PC-9 (cell line): ENCODE measurements around the gene ZNF772. TPM values are rescaled to one million over a fixed set of nuclear protein-coding genes. Genes with fewer than 3 reads are reported as not detected.
A peak's percentile ranks its signal among the peaks of the same experiment; 100 is the strongest.

ENCODE experiments used
- BruUV-seq: library from RNA; stranded (reverse); fragments of 400-500 nt; replicated peaks from 2 replicates; lab custom pipeline; 2021; lab: Mats Ljungman, UMichigan
- CTCF ChIA-PET: fragments of 300-600 bp; sonication (Branson Sonifier 250); formaldehyde crosslinking; loops from one replicate; lab custom pipeline; 2022; ENCODE audit warnings: antibody characterized with exemption; lab: Charles Lee
- POLR2A ChIA-PET: fragments of 300-600 bp; sonication (Branson Sonifier 250); formaldehyde crosslinking; loops from one replicate; lab custom pipeline; 2022; ENCODE audit warnings: antibody characterized with exemption; ENCODE audit not compliant: unreplicated experiment; lab: Charles Lee
- DNase-seq, 2 experiments: peaks; one replicate each; pipeline versions ENCODE4 v3.0.0 to v3.0.0-alpha.2; 2015 to 2022; ENCODE audit warnings: mixed read lengths in 1 of 2
- H2AFZ ChIP-seq: fragments of 200-600 bp; sonication (generic); 2 replicates; pipeline ENCODE4 v1.8.1; 2017; ENCODE audit warnings: antibody characterized with exemption
- H3F3A ChIP-seq: fragments of 200-600 bp; sonication (generic); 2 replicates; pipeline ENCODE4 v1.8.1; 2017; ENCODE audit warnings: antibody characterized with exemption, mild to moderate bottlenecking, low read depth; ENCODE audit not compliant: insufficient read depth
- H3K27ac ChIP-seq: fragments of 200-600 bp; sonication (generic); 2 replicates; pipeline ENCODE4 v1.6.1; 2016; ENCODE audit warnings: mixed run types
- H3K27me3 ChIP-seq: fragments of 200-600 bp; sonication (generic); 2 replicates; pipeline ENCODE4 v1.6.1; 2016; ENCODE audit warnings: low read depth, mixed run types; ENCODE audit not compliant: insufficient read depth
- H3K36me3 ChIP-seq: fragments of 200-600 bp; sonication (generic); 2 replicates; pipeline ENCODE4 v1.6.1; 2016; ENCODE audit warnings: low read depth, mixed run types
- H3K4me1 ChIP-seq: fragments of 200-600 bp; sonication (generic); replicated peaks from 2 replicates; pipeline ENCODE4 v1.6.1; 2016; ENCODE audit warnings: mixed run types; ENCODE audit not compliant: insufficient read depth
- H3K4me2 ChIP-seq: fragments of 200-600 bp; sonication (generic); 2 replicates; pipeline ENCODE4 v1.6.1; 2017; ENCODE audit warnings: mixed run types
- H3K4me3 ChIP-seq: fragments of 200-600 bp; sonication (generic); 2 replicates; pipeline ENCODE4 v1.6.1; 2016; ENCODE audit warnings: mixed run types
- H3K79me2 ChIP-seq: fragments of 200-600 bp; sonication (generic); 2 replicates; pipeline ENCODE4 v1.6.1; 2017; ENCODE audit warnings: low read depth, mixed run types
- H3K9me2 ChIP-seq: fragments of 200-600 bp; sonication (generic); 2 replicates; pipeline ENCODE4 v1.8.1; 2017; ENCODE audit warnings: mild to moderate bottlenecking; ENCODE audit not compliant: insufficient read depth
- H3K9me3 ChIP-seq: fragments of 200-600 bp; sonication (generic); 2 replicates; pipeline ENCODE4 v1.8.1; 2016; ENCODE audit warnings: low read depth; ENCODE audit not compliant: insufficient read depth
- H4K20me1 ChIP-seq: fragments of 200-600 bp; sonication (generic); 2 replicates; pipeline ENCODE4 v1.8.1; 2017; ENCODE audit not compliant: insufficient read depth
- EZH2 ChIP-seq: fragments of 200-600 bp; sonication (generic); IDR thresholded peaks from 2 replicates; pipeline ENCODE4 v1.8.0; 2017; ENCODE audit warnings: antibody characterized with exemption, low read depth
- intact Hi-C: fragments of 100-400 bp; cut with micrococcal nuclease; formaldehyde crosslinking; loops from one replicate; pipeline ENCODE4 v1.10.0; 2022; ENCODE audit not compliant: unreplicated experiment
- total RNA-seq: library from RNA; stranded (reverse); gene quantifications from 2 replicates; pipeline ENCODE4 v1.2.3, GENCODE V29; 2021
- TF ChIP-seq, protein P1 (sequence below): fragments of 200-600 bp; sonication (generic); conservative IDR thresholded peaks from 2 replicates; pipeline ENCODE4 v1.6.1; 2017; ENCODE audit warnings: mixed run types, antibody characterized with exemption, mild to moderate bottlenecking, moderate library complexity

Gene ZNF772
- total RNA-seq, 1 experiment from 2014 or later = 9.1 TPM

GRCh38 chr19:57466489-57466888 is 10.9 kb downstream of the ZNF772 start:
- no peaks in the 10 kb centered on the region for H3K9me2 ChIP-seq
- CTCF ChIA-PET = no interaction called here
- H3K4me2 ChIP-seq = no peak overlapping the region
- H3K79me2 ChIP-seq = no peaks in the 10 kb centered on the region
- H3K4me3 ChIP-seq = no peak overlapping the region
- no peak for DNase-seq
- H3K36me3 ChIP-seq = peaks cover 12% of the 10 kb centered on the region; the same call in 1 of the 2 replicates
- H2AFZ ChIP-seq = no peak overlapping the region
- peaks cover 40% of the 10 kb centered on the region for H3K9me3 ChIP-seq
- H3K4me1 ChIP-seq = no peaks in the 10 kb centered on the region
- no peaks in the 10 kb centered on the region for H3F3A ChIP-seq
- no peaks in the 10 kb centered on the region for H3K27me3 ChIP-seq
- POLR2A ChIA-PET = no interaction called here
- no peak overlapping the region for H3K27ac ChIP-seq
- TF ChIP-seq, protein P1, sequence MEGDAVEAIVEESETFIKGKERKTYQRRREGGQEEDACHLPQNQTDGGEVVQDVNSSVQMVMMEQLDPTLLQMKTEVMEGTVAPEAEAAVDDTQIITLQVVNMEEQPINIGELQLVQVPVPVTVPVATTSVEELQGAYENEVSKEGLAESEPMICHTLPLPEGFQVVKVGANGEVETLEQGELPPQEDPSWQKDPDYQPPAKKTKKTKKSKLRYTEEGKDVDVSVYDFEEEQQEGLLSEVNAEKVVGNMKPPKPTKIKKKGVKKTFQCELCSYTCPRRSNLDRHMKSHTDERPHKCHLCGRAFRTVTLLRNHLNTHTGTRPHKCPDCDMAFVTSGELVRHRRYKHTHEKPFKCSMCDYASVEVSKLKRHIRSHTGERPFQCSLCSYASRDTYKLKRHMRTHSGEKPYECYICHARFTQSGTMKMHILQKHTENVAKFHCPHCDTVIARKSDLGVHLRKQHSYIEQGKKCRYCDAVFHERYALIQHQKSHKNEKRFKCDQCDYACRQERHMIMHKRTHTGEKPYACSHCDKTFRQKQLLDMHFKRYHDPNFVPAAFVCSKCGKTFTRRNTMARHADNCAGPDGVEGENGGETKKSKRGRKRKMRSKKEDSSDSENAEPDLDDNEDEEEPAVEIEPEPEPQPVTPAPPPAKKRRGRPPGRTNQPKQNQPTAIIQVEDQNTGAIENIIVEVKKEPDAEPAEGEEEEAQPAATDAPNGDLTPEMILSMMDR = no peak
- no peak for TF ChIP-seq EZH2
- no TSS peak for BruUV-seq
- no peaks in the 10 kb centered on the region for H4K20me1 ChIP-seq
- intact Hi-C loops = no loop called here

DNA sequence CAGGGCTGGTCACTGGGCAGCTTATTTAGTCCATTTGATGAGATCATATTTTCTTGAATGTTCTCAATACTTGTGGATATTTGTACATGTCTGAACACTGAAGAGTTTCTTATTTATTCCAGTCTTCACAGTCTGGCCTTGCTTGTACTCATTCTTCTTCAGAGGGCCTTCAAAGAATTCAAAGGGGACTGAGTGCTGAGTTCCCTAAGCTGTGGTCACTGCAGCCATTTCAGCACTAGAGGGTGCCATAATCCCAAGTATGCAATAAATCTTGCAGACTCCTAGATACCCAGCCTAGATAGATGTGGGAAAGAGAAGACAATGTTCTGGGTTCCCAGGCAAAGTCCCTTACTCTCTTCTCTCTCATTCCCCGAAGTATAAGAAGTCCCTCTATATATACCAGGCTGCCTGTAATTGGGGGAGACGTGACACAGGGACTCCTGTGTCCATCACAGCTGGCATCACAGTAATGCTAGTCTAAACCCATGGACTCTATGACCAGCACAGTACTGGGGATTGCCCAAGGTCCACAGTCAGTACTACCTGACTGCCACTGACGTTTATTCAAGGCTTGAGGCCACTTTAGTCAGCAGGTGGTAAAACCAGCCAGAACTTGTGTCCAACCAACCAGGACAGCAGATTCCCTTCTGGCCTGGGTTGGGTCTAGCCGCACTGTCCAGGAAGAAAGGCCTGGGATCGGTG is 11.5 kb downstream of the ZNF772 start:
- no peaks in the 10 kb centered on the region for H4K20me1 ChIP-seq
- POLR2A ChIA-PET = no interaction called here
- no peak overlapping the region for H2AFZ ChIP-seq
- no peaks in the 10 kb centered on the region for H3K9me2 ChIP-seq
- H3K4me3 ChIP-seq = no peak overlapping the region
- H3K27ac ChIP-seq = no peak overlapping the region
- intact Hi-C loops = no loop called here
- H3K79me2 ChIP-seq = no peaks in the 10 kb centered on the region
- peaks cover 34% of the 10 kb centered on the region for H3K9me3 ChIP-seq
- TF ChIP-seq EZH2 = no peak
- TF ChIP-seq, protein P1 = peak; percentile 75
- CTCF ChIA-PET = no interaction called here
- H3K4me1 ChIP-seq = no peaks in the 10 kb centered on the region
- H3K27me3 ChIP-seq = no peaks in the 10 kb centered on the region
- BruUV-seq = no TSS peak
- no peaks in the 10 kb centered on the region for H3F3A ChIP-seq
- no peak overlapping the region for H3K4me2 ChIP-seq
- H3K36me3 ChIP-seq = peaks cover 9% of the 10 kb centered on the region; the same call in 1 of the 2 replicates
- DNase-seq = peak; percentile 14 to 55

GRCh38 chr19:57452307-57452706 is 25.1 kb downstream of the ZNF772 start:
- ChIA-PET CTCF (no interaction called here), POLR2A (no interaction called here)
- Histone ChIP-seq H3K79me2 (no peaks in the 10 kb centered on the region), H3K9me3 (peaks cover 8% of the 10 kb centered on the region), H4K20me1 (no peaks in the 10 kb centered on the region), H3F3A (no peaks in the 10 kb centered on the region), H3K27ac (no peak overlapping the region), H3K9me2 (no peaks in the 10 kb centered on the region), H3K4me1 (no peaks in the 10 kb centered on the region), H3K4me2 (no peak overlapping the region), H3K4me3 (no peak overlapping the region), H2AFZ (no peak overlapping the region), H3K36me3 (no peaks in the 10 kb centered on the region), H3K27me3 (no peaks in the 10 kb centered on the region)
- BruUV-seq = no TSS peak
- DNase-seq = no peak
- intact Hi-C loops = no loop called here
- TF ChIP-seq, protein P1 = no peak
- no peak for TF ChIP-seq EZH2
